Neural cell (in vitro differentiated cells): ENCODE data around the gene AMT.

Experiments used
- POLR2AphosphoS5 ChIP-seq: IDR thresholded peaks from 2 replicates; pipeline ENCODE4 v1.6.1; 2012
- TF ChIP-seq, protein P1 (sequence below): fragments of 450-650 bp; IDR thresholded peaks from 2 replicates; pipeline ENCODE4 v1.5.1; 2014; ENCODE audit warnings: antibody characterized with exemption, mild to moderate bottlenecking, moderate library complexity; ENCODE audit not compliant: poor library complexity, severe bottlenecking

DNA sequence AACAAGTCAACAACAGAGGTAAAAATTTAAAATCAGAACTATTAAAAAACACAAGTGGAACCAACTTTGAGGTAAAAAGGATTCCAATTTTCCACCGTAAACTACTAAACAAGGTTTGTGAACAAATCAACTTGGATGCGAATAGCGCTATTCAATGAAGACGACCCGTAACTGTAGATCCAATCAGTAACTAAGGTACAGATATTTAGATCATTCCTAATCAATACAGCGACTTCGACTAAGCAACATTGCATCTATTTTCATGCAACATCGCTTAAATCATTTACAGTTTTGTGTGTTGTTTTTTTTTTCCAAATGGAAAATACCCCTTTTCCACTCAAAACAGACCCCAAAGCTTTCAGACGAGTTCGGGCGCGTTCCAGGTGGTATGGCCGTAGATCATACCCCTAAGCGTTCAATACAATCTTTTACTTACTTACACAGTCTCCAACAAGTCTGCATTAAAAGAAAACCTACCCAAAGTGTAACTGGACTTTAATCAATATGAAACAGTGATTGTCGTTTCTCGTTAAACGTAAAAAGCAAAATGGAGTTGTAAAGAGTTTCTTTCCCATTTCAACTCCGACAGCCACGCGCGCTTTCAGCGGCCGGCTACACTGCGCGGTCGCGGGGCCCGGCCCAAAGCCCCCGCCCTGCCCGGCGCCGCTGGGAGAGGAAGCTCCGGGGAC, 11.3 kb downstream of the AMT start:
- TF ChIP-seq, protein P1, sequence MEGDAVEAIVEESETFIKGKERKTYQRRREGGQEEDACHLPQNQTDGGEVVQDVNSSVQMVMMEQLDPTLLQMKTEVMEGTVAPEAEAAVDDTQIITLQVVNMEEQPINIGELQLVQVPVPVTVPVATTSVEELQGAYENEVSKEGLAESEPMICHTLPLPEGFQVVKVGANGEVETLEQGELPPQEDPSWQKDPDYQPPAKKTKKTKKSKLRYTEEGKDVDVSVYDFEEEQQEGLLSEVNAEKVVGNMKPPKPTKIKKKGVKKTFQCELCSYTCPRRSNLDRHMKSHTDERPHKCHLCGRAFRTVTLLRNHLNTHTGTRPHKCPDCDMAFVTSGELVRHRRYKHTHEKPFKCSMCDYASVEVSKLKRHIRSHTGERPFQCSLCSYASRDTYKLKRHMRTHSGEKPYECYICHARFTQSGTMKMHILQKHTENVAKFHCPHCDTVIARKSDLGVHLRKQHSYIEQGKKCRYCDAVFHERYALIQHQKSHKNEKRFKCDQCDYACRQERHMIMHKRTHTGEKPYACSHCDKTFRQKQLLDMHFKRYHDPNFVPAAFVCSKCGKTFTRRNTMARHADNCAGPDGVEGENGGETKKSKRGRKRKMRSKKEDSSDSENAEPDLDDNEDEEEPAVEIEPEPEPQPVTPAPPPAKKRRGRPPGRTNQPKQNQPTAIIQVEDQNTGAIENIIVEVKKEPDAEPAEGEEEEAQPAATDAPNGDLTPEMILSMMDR: no peak
- no peak for TF ChIP-seq POLR2AphosphoS5
